HEK293 (cell line): ENCODE data around the gene L2HGDH.

Source experiments
- CTCF ChIA-PET: fragments of 350-600 bp; formaldehyde crosslinking; extraction: SDS; loops from one replicate; lab custom pipeline; 2021; ENCODE audit warnings: antibody characterized with exemption; lab: Yijun Ruan, JAX
- POLR2A ChIA-PET: fragments of 300-600 bp; formaldehyde crosslinking; extraction: SDS; loops from one replicate; lab custom pipeline; 2020; ENCODE audit warnings: antibody characterized with exemption, inconsistent platforms; lab: Yijun Ruan, JAX
- H3K27ac ChIP-seq: fragments of 200-500 bp; sonication (Bioruptor generic); 2 replicates; pipeline ENCODE4 v1.5.1; 2014; ENCODE audit warnings: low read depth, low read length, control low read depth, inconsistent platforms; ENCODE audit errors: extremely low read depth
- H3K36me3 ChIP-seq, 2 experiments: fragments of 200-500 bp in 1 of 2; sonication (Bioruptor generic) in 1 of 2; 1 replicate in 1 of 2; 2 replicates in 1 of 2; pipeline ENCODE4 v1.5.1; 2014 to 2017; ENCODE audit warnings: inconsistent platforms in 2 of 2, low read length in 2 of 2; ENCODE audit not compliant: control insufficient read depth in 2 of 2, insufficient read depth in 1 of 2
- H3K4me1 ChIP-seq: fragments of 200-500 bp; sonication (Bioruptor generic); 2 replicates; pipeline ENCODE4 v1.5.1; 2014; ENCODE audit warnings: mild to moderate bottlenecking, low read length, inconsistent platforms; ENCODE audit not compliant: control insufficient read depth, insufficient read depth
- H3K4me3 ChIP-seq: 2 replicates; pipeline ENCODE4 v1.5.1; 2011; ENCODE audit warnings: low read depth, mild to moderate bottlenecking, control low read depth, low read length, moderate library complexity
- H3K9me3 ChIP-seq: fragments of 200-500 bp; sonication (Bioruptor generic); 2 replicates; pipeline ENCODE4 v1.5.1; 2014; ENCODE audit warnings: low read depth, low read length, inconsistent platforms; ENCODE audit not compliant: control insufficient read depth, insufficient read depth
- BCL6B ChIP-seq: fragments of 450-650 bp; formaldehyde crosslinking; IDR thresholded peaks from 2 replicates; pipeline ENCODE4 v1.5.1; 2017; ENCODE audit warnings: missing biosample characterization, missing genetic modification characterization
- FEZF1 ChIP-seq: fragments of 450-650 bp; formaldehyde crosslinking; IDR thresholded peaks from 2 replicates; pipeline ENCODE4 v1.5.1; 2016; ENCODE audit warnings: missing biosample characterization, missing genetic modification characterization
- INSM2 ChIP-seq: fragments of 450-650 bp; formaldehyde crosslinking; IDR thresholded peaks from 2 replicates; pipeline ENCODE4 v1.5.1; 2016; ENCODE audit warnings: missing biosample characterization, missing genetic modification characterization
- KLF8 ChIP-seq: fragments of 450-650 bp; formaldehyde crosslinking; IDR thresholded peaks from 2 replicates; pipeline ENCODE4 v1.5.1; 2016; ENCODE audit warnings: missing biosample characterization, missing genetic modification characterization
- PRDM6 ChIP-seq: fragments of 450-650 bp; formaldehyde crosslinking; IDR thresholded peaks from 2 replicates; pipeline ENCODE4 v1.5.1; 2017; ENCODE audit warnings: missing biosample characterization, missing genetic modification characterization
- RBAK ChIP-seq: fragments of 450-650 bp; formaldehyde crosslinking; IDR thresholded peaks from 2 replicates; pipeline ENCODE4 v1.5.1; 2016; ENCODE audit warnings: missing biosample characterization, missing genetic modification characterization
- ZBTB17 ChIP-seq: fragments of 450-650 bp; formaldehyde crosslinking; IDR thresholded peaks from 2 replicates; pipeline ENCODE4 v1.5.1; 2016; ENCODE audit warnings: missing biosample characterization, missing genetic modification characterization
- ZNF121 ChIP-seq: fragments of 450-650 bp; formaldehyde crosslinking; IDR thresholded peaks from 2 replicates; pipeline ENCODE4 v1.5.1; 2016; ENCODE audit warnings: missing biosample characterization, missing genetic modification characterization
- ZNF138 ChIP-seq: fragments of 450-650 bp; formaldehyde crosslinking; IDR thresholded peaks from 2 replicates; pipeline ENCODE4 v1.5.1; 2016; ENCODE audit warnings: missing biosample characterization, missing genetic modification characterization, borderline replicate concordance
- ZNF223 ChIP-seq: fragments of 450-650 bp; formaldehyde crosslinking; IDR thresholded peaks from 2 replicates; pipeline ENCODE4 v1.5.1; 2016; ENCODE audit warnings: missing biosample characterization, missing genetic modification characterization
- ZNF280D ChIP-seq: fragments of 450-650 bp; formaldehyde crosslinking; IDR thresholded peaks from 2 replicates; pipeline ENCODE4 v1.5.1; 2016; ENCODE audit warnings: missing biosample characterization, missing genetic modification characterization
- ZNF366 ChIP-seq: fragments of 450-650 bp; formaldehyde crosslinking; conservative IDR thresholded peaks from 2 replicates; pipeline ENCODE4 v1.5.1; 2016; ENCODE audit warnings: missing biosample characterization, missing genetic modification characterization
- ZNF416 ChIP-seq: fragments of 450-650 bp; formaldehyde crosslinking; IDR thresholded peaks from 2 replicates; pipeline ENCODE4 v1.5.1; 2016; ENCODE audit warnings: missing biosample characterization, missing genetic modification characterization
- ZNF48 ChIP-seq: fragments of 450-650 bp; formaldehyde crosslinking; IDR thresholded peaks from 2 replicates; pipeline ENCODE4 v1.5.1; 2016; ENCODE audit warnings: missing biosample characterization, missing genetic modification characterization
- ZNF501 ChIP-seq: fragments of 450-650 bp; formaldehyde crosslinking; IDR thresholded peaks from 2 replicates; pipeline ENCODE4 v1.5.1; 2016; ENCODE audit warnings: missing biosample characterization, missing genetic modification characterization
- ZNF510 ChIP-seq: fragments of 450-650 bp; formaldehyde crosslinking; IDR thresholded peaks from 2 replicates; pipeline ENCODE4 v1.5.1; 2018; ENCODE audit warnings: mild to moderate bottlenecking, missing genetic modification characterization, missing biosample characterization; ENCODE audit not compliant: insufficient replicate concordance
- ZNF560 ChIP-seq: fragments of 450-650 bp; formaldehyde crosslinking; IDR thresholded peaks from 2 replicates; pipeline ENCODE4 v1.5.1; 2017; ENCODE audit warnings: missing biosample characterization, missing genetic modification characterization, borderline replicate concordance
- ZXDB ChIP-seq: fragments of 450-650 bp; formaldehyde crosslinking; IDR thresholded peaks from 2 replicates; pipeline ENCODE4 v1.5.1; 2016; ENCODE audit warnings: missing biosample characterization, missing genetic modification characterization

Gene L2HGDH

GRCh38 chr14:50228313-50228712, 83.7 kb downstream of the L2HGDH start:
- TF ChIP-seq ZNF510 (tag by site-specific recombination) (peak; percentile 100), ZNF48 (tag by site-specific recombination) (no peak)
- Histone ChIP-seq H3K4me3 (no peak overlapping the region), H3K27ac (no peak overlapping the region), H3K36me3 (peaks cover 0 to 6% of the 10 kb centered on the region in 2 experiments; a peak in 1 of 3 replicates), H3K9me3 (no peaks in the 10 kb centered on the region), H3K4me1 (peaks cover 24% of the 10 kb centered on the region)
- POLR2A ChIA-PET = no interaction called here
- CTCF ChIA-PET = no interaction called here

GRCh38 chr14:50225974-50226297, 86.1 kb downstream of the L2HGDH start:
- H3K4me3 ChIP-seq = no peak overlapping the region
- POLR2A ChIA-PET = interaction anchor here (0.7 to 1.1 kb wide), 2 partner anchors 37 to 114 kb away, joined by 3 to 4 read pairs; no protein-coding TSS in a partner anchor
- peaks cover 0 to 6% of the 10 kb centered on the region in 2 experiments; a peak in 1 of 3 replicates for H3K36me3 ChIP-seq
- peak overlapping the region; percentile 48; the same call in 1 of the 2 replicates for H3K27ac ChIP-seq
- no peak for TF ChIP-seq ZNF280D (tag by site-specific recombination)
- TF ChIP-seq RBAK (tag by site-specific recombination) = no peak
- no peak for TF ChIP-seq ZNF416 (tag by site-specific recombination)
- peak; percentile 38; the same call in 1 of the 2 replicates for TF ChIP-seq ZNF366 (tag by site-specific recombination)
- peak; percentile 35; the same call in 1 of the 2 replicates for TF ChIP-seq ZXDB (tag by site-specific recombination)
- 0 out of 2 replicates have a peak, but pooled peaks have one; percentile 25 for TF ChIP-seq FEZF1 (tag by site-specific recombination)
- H3K4me1 ChIP-seq = peaks cover 25% of the 10 kb centered on the region
- no peaks in the 10 kb centered on the region for H3K9me3 ChIP-seq
- CTCF ChIA-PET = interaction anchor here (0.7 to 1.8 kb wide), 2 partner anchors 15 to 361 kb away, joined by 4 to 7 read pairs; no protein-coding TSS in a partner anchor

GRCh38 chr14:50225067-50225973, 86.7 kb downstream of the L2HGDH start:
- H3K36me3 ChIP-seq = peaks cover 0 to 6% of the 10 kb centered on the region in 2 experiments; a peak in 1 of 3 replicates
- H3K4me3 ChIP-seq = no peak overlapping the region
- POLR2A ChIA-PET = interaction anchor here (0.7 to 1.1 kb wide), 2 partner anchors 38 to 113 kb away, joined by 3 to 4 read pairs; no protein-coding TSS in a partner anchor
- H3K9me3 ChIP-seq = no peaks in the 10 kb centered on the region
- CTCF ChIA-PET = interaction anchor here (0.7 kb wide), 3 partner anchors 14 to 568 kb away, joined by 3 to 6 read pairs (median 4); no protein-coding TSS in a partner anchor
- TF ChIP-seq ZBTB17 (tag by site-specific recombination) (peak; percentile 80), ZNF223 (tag by site-specific recombination) (no peak), BCL6B (tag by site-specific recombination) (no peak), KLF8 (no peak), ZNF501 (tag by site-specific recombination) (0 out of 2 replicates have a peak, but pooled peaks have one; percentile 22), ZNF121 (tag by site-specific recombination) (peak; percentile 79), ZNF416 (tag by site-specific recombination) (no peak), PRDM6 (peak; percentile 80), ZNF138 (tag by site-specific recombination) (no peak), ZNF560 (tag by site-specific recombination) (no peak), INSM2 (0 out of 2 replicates have a peak, but pooled peaks have one; percentile 34)
- H3K4me1 ChIP-seq = peaks cover 27% of the 10 kb centered on the region
- peak overlapping the region; percentile 48; the same call in 1 of the 2 replicates for H3K27ac ChIP-seq
